GM21526 (cell line): ENCODE data around the gene NSUN7.
"Not testable (repeated sequence)": the region's sequence is repeated elsewhere in the genome, so short reads cannot be mapped to it uniquely, and the experiment has no call there.

Experiments used
- ATAC-seq: cut with Tn5 transposase; IDR thresholded peaks from one replicate; pipeline ENCODE4 v1.9.1; 2021; ENCODE audit warnings: moderate library complexity; ENCODE audit not compliant: unreplicated experiment, low FRiP score

The NSUN7 gene, protein sequence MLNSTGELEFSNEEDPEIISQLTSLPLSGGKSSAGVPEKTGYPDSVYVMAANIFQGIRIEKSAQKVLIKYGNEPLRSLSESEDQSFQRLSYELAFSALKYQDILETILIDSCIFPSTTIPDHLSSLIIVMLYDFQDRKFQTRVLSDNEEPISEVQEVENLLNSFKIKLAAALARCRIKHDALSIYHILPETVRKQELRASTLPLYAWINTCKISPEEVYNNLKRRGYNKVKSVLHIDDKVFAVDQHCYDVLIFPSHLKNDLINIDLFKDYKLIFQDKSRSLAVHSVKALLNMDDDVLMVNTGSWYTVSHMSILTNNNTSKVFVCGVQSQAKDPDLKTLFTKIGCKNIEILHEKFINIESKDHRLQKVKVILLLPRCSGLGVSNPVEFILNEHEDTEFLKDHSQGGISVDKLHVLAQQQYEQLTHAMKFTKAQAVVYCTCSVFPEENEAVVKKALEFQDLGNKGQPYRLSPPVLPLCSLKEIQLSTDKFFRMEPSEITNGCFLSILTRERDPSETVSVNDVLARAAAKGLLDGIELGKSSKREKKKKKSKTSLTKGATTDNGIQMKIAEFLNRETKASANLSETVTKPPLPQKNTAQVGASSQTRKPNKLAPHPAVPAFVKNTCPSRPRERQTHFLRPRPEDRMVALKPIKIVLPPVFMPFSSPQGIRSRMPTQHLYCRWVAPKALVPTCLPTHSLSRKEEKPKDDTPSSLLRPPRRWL

DNA sequence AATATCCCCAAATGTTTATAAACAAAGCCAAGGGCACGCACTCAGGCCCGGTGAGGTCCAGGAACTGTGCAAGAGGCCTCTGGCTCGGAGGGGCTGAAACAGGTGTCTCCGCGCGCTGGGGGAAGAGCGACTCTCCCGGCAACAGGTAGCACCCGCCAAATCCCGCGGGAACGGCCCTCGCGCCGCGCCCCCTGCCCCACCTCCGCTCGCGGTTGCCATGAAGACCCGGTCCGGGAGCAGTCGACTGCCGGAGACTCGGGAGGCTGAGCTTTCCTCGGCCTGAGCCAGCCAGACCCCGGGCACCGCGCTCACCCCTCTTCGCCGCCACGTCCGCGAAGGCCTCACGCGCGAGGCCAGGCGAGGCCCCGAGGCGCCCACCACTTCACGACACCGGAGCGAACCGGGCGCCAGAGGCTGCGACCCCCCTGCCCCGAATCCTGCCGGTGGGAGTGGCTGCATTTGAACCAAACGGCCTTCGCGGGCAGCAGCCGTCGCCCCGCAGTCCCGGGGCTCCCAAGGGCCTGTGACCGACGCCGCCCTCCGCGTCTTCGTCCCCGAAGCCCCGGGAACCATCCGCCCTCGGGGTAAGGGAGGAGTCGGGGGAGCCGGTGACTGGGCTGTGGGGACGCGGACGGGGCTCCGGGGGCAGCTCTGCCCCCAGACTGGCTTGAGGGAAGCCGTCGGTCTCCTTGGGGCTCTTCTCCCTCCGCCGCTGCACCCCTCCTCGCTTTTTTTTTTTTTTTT lies at the start of gene NSUN7:
NSUN7 (plus strand) TSS at position 239 of the 744 bp plus-strand sequence. CDS start 739 bp downstream, outside the sequence.
- ATAC-seq = no peak

DNA sequence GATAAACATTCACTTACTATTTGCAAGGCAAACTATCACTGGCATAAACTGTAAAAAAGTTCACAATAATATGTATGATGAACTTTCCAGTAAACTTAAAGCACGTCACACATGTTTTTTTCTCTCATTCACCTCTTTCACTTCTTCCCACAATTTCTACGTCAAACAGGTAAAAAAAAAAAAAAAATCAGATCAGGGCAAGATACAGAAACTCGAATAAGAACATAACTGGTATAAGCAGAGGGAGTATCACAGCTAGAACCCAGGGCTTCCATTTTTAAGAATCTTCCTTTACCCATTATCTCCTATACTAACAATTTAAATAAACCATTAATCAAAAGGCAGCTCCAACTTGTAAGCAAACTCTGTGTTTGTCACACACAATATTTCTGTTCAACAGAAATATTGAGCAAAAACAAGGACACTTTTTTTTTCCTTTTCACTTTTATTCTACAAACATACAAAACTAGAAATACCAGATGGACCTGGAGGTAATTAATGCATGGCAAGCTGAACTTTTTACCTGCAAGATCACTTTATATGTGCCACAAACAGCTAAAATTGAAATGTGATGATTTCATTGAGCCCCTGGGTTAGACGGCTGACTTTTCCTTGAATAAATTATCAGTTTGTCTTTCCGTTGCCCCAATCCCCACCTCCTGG lies 47.5 kb upstream of the NSUN7 start:
- ATAC-seq = no peak

DNA sequence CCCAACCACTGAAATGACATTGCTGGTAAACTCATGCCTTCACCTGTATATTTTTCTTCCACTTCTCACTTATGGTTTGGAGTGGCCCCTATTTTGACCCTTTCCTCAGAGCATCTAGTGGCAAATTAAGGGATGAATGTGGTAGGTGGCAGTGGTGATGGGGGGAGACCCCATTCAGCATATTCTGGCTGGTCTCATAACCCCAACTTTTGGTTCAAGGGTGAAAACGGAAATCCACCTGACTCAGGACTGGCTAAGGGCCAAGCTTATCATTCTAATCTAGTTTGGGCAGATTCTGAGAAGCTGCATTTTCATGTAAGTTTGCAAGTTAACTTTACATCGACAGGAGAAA lies 47.0 kb upstream of the NSUN7 start:
- no peak for ATAC-seq

DNA sequence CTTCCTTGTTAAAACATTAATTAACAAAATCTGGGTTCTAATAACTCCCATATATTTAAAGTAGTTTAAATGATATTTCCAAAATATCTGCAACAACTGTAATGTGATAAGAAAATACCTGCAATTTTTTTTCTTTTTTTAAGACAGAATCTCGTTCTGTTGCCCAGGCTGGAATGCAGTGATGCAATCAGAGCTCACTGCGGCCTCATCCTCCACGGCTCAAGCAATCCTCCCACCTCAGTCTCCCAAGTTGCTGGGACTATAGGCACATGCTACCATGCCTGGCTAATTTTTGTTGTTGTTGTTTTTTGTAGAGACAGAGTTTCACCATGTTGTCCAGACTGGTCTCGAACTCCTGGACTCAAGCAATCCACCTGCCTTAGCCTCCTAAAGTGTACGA lies 45.7 kb upstream of the NSUN7 start:
- no peak for ATAC-seq

DNA sequence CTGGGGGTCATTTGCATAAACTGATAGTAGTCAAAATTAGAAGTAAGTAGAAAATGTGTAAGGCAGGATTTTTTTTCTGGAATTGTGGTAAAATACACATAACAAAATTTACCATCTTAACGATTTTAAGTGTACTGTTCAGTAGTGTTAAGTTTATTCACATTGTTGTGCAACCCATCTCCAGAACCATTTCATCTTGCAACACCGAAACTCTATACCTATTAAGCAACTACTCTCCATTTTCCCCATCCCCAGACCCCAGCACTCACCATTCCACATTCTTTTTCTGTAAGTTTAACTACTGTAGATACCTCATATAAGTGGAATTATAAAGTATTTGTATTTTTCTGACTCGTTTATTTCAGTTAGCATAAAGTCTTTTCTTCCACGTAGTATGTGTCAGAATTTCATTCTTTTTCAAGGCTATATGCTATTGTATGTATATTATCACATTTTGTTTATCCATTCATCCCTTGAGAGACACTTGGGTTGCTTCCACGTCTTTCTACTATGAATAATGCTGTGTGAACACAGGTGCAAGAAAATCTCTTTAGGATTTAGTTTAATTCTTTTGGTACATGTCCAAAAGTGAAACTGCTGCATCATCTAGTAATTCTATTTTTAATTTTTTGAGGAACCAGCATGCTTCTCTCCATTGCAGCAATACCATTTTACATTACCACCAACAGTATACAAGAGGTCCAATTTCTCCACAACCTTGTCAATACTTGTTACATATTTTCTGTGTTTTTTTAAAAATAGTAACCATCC lies 39.1 kb upstream of the NSUN7 start:
- ATAC-seq = no peak

DNA sequence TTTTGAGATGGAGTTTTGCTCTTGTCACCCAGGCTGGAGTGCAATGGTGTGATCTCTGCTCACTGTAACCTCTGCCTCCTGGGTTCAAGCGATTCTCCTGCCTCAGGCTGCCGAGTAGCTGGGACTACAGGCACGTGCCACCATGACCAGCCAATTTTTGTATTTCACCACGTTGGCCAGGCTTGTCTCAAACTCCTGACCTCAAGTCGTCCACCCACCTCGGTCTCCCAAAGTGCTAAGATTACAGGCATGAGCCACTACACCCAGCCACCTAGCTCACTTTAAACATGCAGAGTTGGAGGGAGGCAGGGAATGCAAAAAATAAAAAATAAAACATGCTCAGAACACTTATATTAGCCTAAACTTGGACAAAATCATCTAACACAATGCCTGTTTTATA lies 36.8 kb upstream of the NSUN7 start:
- ATAC-seq = not testable (repeated sequence)

DNA sequence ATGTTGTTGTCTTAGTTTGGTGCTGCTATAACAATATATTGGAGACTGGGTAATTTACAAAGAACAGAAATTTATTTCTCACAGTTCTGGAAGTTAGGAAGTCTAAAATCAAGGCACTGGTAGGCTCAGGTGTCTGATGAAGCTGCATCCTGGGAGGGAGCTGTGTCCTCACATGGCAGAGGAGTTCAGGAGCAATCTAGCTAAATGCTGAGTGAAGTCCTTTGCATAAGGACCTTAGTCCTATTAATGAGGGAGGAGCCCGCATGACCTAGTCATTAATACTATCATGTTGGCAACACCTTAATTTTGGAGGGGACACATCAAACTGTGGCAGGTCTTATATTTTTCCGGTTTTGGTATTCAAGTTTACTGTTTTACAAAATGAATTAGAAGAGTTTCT lies 36.0 kb upstream of the NSUN7 start:
- ATAC-seq = no peak

DNA sequence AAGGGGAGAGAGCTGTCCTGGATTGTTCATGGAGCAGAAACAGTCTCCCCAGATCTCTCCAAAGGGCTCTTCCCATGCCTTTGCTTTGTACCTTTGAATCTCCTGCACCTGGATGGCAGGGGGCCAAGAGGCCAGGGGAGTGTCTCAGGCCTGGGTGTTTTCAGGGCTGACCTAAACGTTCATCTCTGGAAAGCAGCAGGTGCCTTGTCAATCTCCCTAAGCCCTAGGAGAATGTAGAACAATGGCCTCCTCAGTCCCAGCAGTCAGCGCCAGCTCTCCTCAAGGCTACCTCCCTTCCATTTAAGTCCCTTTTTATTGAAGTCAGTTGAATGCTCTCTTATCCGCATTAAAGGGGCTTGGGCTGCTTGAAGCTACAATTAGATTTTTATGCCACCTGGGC lies 31.2 kb upstream of the NSUN7 start:
- no peak for ATAC-seq

DNA sequence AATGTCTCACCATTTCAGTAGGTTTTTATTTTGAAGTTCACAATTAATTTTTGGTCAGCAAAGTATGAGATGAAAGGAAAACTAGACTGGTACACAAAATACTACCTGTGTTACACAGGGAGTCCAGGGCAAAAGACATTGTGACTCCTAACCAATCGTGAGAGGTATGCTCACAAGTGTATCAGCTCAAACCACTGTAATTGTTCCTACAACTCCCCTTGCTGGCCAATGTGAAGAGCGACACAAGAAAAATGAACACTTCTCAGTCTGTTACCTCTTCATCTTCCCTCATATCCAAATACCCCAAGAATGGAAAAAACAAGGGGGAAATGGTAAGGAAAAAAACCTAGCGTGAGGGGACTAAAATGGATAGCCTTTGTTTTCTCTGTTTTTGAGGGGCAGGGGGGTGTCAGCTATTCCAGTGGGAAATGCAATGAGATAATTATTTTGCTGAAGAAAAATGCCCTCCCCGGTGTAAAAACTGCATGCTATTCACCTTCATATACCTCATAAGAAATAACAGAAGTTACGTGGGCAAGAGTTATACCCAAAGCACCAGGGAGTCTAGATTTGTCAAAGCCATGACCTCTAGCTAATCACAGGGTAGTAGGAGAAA lies 30.6 kb upstream of the NSUN7 start:
- ATAC-seq = peak; percentile 62

DNA sequence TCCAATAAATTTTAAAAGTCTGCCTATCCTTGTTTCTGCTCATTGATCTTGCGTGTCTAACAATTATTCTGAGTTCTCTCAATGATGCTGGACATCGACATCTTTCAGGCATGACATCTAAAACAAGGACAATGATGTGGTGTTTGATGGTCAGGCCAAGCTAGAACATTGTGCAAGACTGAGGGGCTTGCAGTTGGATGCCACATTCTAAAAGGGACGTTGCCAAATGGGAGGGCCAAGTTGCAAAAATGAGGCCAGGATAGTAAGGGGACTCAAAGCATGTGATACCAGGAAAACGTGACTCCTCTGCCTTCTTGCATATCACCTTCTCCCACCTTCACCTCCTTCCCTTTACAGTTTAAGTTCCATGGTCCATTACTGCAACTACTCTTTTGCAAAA lies 29.4 kb upstream of the NSUN7 start:
- ATAC-seq = no peak

DNA sequence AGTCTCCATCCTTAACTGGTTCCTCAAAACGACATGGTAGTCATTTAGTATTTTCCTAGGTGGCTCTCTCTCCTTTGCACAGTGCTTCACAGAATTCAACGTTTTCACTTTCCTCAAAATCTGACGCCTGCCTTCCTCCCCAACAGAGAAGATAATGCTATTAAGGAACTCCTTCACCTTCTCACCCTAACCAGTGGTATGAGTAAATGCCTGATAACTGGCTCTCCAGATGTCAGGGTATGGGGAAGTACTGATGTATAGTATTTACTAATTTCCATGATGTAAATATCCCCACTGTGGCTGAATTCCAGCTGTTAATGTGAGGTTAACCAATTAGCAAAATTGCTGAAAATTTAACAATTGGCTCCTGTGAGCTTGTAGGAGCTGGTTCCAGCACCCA lies 28.8 kb upstream of the NSUN7 start:
- ATAC-seq = no peak

DNA sequence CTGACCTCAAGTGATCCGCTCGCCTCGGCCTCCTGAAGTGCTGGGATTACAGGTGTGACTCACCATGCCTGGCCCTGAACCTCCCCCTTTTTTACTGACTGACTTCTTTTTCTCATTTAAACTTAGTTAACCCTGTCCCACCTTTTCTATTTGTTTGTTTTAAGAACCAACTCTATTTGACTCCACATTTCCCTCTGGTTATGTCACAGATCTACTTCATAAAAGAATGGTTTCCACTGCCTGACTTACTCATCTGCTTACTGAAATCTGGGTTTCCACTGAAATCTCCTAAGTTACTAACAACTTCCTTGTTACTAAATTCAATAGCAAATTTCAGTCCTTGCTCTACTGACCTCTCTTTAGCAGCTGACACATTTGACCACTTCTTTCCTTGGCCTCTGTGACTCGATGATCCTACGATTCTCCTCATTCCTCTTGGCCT lies 28.0 kb upstream of the NSUN7 start:
- ATAC-seq = no peak

DNA sequence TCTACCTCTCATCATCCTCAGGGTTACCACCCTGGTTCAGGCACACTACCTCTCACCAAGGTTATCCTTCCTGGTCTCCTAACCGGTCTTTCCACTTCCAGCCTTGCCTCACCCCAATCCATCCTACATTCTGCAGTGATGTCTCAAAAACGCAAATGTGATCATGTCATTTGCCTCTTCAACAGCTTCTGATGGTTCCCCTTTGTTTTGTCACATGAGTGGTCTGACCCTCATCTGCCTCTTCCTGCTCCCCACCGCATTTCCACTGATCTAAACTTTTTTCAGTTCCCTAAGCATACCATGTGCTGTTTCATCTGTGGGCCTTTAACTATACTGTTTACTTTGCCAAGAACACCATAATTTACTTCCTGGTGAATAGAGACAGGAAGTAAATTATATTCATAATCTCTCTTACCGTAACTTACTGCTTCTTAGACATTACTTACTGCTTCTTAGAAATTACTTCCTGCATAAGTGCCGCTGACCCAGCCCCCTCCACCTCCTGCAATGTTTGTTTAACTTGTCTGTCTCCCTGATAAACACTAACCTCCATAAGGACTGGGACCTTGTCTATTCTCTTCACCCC lies 27.1 kb upstream of the NSUN7 start:
- ATAC-seq = peak; percentile 70

DNA sequence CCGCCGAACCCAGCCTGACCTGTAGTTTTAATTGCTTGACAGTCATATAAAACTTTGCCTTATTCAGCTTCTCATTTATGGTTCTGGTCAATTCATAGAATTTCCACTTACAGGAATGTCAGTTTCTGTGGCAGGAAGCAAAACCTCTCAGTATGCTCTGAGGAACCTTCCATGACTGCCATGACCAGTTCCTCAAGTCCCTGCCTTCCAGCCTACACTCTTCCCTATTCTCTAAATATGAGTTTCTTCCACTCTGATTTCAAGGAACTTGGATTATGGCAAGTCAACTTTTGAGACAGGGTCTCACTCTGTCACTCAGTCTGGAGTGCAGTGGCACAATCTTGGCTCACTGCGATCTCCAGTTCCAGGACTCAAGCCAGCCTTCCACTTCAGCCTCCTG lies 26.0 kb upstream of the NSUN7 start:
- ATAC-seq = no peak

DNA sequence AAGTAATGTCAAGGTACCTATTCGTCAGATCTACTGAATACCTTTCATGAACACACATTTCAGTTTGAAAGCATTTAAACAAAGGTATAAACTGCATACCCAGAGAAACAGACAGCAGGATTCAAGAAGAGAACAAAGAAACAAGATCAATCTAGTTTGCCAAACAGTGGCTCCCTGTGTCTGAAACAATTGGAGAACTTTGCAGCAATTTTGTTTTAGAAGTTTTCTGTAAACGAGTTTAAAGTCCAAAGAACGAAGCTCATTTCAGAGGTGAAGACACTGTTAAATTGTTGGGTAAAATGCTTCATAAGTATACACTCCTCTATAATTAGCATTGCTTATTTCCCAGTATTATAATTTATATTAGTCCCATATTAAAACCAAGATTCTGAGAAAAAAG lies 21.4 kb upstream of the NSUN7 start:
- ATAC-seq = no peak

DNA sequence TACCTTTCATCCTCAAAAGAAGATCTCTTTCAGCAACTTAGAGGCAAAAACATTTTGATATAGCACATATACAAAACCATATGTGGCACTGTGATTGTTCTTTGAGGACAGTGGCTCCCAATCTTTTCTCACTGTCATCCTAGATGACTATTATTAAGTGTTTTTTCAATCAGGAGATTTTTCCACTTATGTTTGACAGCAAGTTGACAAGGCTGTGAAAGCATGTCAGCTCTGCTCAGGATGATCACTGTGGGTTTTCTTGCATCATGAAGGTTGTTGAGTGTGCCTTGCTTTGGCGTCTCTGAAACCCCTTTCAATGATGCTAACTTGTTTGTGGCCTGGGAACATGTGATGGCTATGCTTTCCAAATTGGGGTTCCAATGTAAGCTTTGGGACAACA lies 20.2 kb upstream of the NSUN7 start:
- ATAC-seq = no peak

DNA sequence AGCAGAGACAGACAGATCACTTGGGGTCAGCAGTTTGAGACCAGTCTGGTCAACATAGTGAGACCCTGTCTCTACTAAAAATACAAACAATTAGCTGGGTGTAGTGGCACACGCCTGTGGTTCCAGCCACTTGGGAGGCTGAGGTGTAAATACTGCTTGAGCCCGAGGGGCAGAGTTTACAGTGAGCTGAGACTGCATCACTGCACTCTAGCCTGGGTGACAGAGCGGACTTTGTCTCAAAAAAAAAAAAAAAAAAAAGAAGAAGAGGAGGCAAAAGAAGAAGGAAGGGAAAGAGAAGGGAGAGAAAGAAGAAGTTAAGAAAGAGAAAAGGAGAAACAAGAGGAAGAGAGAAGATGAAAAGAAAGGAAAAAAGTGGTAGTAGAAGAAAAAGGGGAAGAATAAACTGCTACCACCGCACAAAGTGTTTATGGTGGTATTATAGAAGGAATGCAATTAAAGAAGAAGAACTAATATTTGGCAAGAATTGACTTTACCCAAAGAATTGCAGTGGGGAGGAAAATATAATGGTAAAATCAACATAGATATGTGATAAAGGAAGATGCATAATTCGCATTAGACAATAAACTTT lies 19.6 kb upstream of the NSUN7 start:
- no peak for ATAC-seq

DNA sequence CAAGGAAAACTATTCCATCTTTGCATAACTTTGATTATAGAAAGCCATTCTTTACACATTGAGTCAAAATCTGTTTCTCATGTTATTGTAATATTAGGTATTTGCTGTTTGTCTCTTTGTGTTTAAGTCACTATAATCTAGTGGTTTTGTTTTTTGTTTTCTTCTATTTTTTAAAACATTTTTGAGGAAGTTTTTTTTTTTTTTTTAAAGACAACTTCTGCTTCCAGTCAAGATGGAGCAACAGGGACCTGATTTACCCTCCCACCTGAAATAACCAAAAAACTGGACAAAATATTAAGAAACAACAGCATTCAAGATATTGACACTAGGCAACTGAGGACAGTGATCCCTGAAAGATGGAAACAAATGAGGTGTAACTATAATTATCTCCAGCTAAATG lies 18.4 kb upstream of the NSUN7 start:
- ATAC-seq = no peak

DNA sequence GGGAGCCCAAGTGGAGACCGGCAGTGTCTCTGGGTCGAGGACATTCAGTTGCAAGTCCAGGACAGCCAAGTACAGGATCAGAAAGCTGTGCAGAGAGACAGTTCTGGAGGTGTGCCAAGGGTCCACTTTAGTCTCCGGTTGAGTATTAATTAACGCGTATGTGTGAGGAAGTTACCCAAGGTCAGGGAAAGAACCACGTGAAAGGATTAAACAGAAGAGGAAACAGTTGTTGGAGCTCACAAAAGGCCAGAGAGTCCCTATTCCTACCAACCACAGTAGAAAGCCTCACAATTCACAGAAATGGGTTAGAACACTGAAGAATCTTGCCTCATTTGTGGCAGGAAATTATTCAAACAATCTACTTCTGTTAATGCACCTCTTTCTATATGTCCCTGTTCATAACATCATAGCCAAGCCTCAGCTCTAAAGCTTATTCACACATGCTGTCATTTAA lies 17.9 kb upstream of the NSUN7 start:
- no peak for ATAC-seq
